ENCODE measurements around the gene ZNF223. TPM values are rescaled to one million over a fixed set of nuclear protein-coding genes. Genes with fewer than 3 reads are reported as not detected.

ZNF223 gene
- total RNA-seq, 1 donor from 2014 or later, result not detected

DNA sequence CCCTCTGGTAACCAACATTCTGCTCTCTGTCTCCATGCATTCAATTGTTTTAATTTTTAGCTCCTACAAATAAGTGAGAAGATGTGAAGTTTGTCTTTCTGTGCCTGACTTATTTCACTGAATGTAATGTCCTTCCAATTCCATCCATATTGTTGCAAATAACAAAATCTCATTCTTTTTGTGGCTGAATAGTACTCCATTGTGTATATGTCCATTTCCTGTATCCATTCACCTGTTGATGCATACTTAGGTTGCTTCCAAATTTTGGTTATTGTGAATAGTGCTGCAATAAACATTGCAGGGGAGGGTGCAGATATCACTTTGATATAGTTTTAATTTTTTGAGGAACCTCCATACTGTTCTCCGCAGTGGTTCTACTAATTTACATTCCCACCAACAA lies 17.6 kb downstream of the ZNF223 start:
- intact Hi-C loops (cut with micrococcal nuclease), result no loop called here

DNA sequence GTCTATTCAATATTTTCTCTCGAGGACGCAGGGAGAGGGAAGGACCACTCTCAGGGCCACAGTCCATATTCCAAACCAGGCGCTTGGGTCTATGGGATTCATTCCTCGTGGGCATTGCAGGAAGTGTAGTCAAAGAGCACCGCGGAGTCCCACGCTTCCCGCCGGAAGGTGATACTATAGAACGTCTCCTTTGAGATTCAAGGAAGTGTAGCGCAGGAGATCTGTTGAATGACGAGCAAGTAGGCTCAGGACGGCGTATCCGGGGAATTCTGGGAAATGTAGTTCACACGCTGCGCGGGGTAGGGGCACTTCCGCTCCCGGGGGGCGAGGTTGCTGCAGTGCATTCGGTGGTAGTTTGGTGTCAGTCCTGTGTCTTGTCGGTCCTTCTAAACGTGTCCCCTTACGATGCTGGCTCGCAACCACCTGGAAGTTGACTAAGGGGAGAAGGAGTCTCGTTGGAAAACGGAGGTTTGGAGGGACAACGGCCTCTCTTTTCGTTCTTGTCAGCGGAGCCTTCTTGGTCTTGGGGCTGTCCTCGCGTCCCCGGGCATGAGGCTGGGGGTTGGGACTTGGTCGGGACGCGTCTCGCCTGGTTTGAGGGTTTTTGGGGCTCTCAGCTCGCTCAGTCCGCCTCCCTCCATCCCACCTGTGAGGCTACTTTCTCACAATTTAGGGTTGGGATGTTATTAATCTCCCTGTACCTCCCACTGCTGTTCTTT lies 20.1 kb downstream of the ZNF223 start, which contains the start of gene ZNF284:
Gene ZNF284 (plus strand): TSS at position 336 of the 719 bp plus-strand sequence. CDS start 4,231 bp downstream, outside the sequence.
- intact Hi-C loops (cut with micrococcal nuclease), result loop anchor here (1.0 to 5.0 kb wide), 10 partner anchors 22 to 245 kb away; partner anchors contain the start of genes ZNF222, ZNF224, ZNF226 and ZNF227

DNA sequence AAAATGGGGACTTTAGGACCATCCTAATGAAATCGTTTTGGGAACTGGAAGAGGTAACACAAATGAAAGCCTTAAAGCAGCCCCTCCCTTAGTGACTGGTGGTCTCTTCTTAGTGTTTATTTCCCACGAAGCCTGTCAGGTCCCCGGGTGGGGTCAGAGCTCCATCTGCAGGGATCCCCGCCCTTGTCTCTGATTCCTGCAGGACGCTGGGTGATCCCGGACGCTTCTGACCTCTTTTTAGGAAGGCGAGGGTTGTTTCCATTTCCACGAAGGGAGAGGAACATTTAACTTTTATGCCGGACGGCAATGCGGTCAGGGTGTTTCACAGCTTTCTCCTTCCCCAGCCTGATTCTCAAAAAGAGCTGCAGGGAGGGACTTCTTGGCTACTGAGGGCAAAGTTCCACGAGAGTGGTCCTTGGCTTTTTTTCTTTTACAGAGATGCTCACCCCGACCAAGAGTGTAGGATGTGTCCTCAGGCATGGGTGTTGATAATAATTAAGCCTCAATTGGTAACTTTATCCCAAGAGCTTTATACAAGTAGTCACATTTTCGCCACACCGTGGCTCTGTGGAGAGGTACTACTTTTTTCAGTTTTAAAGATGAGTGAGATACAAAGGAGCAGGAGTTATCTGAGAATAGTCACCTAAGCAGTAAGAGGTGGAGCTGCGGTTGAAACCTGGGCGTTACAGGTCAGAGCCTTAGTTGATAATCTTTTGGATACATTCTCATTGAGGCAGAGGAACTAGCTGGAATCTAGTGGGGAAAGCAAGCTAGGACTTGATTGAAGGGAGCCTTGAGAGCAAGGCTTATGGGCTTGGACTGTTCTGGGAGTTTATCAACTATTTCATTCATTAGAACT lies 20.9 kb downstream of the ZNF223 start:
- intact Hi-C loops (cut with micrococcal nuclease), result loop anchor here (1.0 to 5.0 kb wide), 10 partner anchors 22 to 245 kb away; partner anchors contain the start of genes ZNF222, ZNF224, ZNF226 and ZNF227

DNA sequence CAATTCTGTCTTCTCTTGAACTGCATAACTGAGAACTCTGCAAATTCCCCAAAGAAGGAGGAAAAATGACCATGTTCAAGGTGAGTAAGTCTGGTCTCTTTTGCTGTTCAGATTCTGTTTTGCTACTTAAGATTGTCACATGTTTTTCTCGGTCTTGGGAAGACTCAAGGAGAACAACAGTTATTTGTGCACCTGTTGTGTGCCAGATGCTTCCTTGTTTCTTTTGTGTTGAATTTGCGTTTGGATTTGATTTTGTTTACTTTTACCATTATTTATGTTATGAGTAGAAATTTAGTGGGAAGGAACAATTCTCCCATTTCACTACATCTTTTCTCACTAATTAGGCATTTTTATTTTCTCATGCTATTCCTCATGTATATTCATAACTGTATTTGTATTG lies 24.5 kb downstream of the ZNF223 start:
- intact Hi-C loops (cut with micrococcal nuclease), result no loop called here

DNA sequence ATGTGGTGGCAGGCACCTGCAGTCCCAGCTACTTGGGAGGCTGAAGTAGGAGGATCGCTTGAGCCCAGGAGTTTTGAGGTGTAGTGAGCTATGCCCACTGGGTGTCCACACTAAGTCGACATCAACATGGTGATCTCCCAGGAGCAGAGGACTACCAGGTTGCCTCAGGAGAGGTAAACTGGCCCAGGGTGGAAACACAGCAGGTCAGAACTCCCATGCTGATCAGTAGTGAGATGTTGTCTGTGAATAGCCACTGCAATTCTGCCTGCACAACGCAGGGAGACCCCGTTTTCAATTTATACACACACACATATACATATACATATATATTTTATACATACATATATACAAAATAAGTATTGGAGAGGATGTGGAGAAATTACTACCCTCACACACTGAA lies 40.3 kb downstream of the ZNF223 start:
- intact Hi-C loops (cut with micrococcal nuclease), result no loop called here

DNA sequence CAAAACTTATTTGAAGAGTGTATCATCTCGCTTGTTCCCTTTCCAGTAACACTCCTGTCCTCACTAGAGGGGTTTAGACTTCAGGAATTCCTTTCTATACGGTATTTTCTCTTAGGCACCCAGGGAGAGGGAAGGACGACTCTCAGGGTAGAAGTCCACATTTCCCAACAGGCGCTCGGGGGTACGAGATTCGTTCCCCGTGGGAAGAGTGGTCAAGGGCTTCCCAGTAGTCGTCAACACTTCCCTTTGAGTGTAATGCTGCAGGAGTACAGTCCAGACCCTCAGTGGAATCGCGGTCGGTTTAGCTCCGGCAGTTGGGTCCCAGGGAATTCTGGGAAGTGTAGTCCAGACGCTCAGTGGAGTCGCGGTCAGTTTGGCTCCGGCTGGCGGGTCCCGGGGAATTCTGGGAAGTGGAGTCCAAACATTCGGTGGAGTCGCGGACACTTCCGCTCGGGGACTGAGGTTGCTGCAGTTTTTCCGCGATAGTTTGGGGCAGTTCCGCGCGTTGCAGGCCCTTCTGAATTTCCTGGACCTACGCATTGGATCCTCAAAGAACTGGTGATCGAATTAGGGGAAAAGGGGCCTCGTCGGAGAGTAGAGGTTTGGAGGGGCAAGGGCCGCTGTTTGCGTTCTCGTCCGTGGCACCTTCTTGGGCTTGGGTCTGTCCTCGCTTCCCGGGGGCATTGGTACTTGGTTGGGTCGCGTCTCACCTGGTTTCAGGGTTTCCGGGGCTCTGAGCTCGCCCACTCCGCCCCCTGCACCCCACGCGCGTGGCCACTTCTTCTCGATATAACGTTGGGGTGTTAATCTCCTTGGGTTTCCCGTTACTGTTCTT lies 42.3 kb downstream of the ZNF223 start, which contains the start of gene ZNF224:
Gene ZNF224 (plus strand): TSS at position 431 of the 835 bp plus-strand sequence. CDS start 3,513 bp downstream, outside the sequence.
- intact Hi-C loops (cut with micrococcal nuclease), result loop anchor here (1.0 to 2.0 kb wide), 10 partner anchors 22 to 406 kb away; partner anchors contain the start of genes ZNF155, ZNF180, ZNF222 and ZNF230

DNA sequence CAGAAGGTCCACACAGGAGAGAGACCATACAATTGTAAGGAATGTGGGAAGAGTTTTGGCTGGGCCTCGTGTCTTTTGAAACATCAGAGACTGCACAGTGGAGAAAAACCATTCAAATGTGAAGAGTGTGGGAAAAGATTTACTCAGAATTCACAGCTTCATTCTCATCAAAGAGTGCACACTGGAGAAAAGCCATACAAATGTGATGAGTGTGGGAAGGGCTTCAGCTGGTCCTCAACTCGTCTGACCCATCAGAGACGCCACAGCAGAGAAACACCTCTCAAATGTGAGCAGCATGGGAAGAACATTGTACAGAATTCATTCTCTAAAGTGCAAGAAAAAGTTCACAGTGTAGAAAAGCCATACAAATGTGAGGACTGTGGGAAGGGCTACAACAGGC lies 55.9 kb downstream of the ZNF223 start:
- intact Hi-C loops (cut with micrococcal nuclease), result no loop called here

DNA sequence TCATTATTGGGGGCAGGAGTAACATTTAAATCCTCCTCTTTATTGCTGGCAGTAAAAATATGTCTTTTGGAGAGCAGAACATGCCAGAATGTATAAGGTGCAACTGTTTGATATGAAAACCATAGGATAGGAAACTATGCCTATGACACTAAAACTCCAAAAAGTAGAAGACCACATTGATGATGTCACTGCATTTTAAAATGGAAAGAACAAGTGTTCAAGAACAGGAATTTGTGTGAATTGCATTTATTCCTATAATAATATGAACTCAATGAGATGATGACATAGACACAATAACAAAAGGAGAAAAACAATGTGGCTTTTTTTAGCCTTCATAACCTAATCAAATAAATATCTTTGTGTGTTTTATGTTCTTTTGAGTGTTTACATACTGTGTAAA lies 57.6 kb downstream of the ZNF223 start:
- intact Hi-C loops (cut with micrococcal nuclease), result no loop called here

DNA sequence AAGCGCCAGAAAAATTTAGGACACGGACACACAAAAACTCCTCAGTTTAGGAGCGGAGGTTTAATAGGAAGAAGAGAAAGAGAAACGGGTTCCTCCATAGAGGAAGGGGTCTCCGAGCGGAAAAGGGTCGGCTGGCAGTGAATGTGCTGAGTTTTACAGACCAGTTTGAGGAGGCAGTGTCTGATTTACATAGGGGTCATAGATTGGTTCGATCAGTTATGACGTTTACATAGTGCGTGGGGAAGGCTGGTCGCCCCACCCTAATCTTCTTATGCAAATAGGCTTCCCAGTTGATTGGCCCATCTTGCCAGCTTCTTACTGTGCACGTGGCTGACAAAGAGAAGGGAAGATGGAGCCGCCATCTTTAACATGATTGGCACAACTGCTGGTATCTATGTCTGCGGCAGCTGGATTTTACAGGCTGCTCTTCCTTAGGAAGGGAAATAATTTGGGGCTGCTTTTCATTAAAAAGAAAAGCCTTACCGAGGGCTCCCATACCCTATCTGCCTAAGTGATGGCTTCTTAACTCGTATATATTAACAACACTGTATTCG lies 60.2 kb downstream of the ZNF223 start:
- intact Hi-C loops (cut with micrococcal nuclease), result loop anchor here (1.0 to 5.0 kb wide), 3 partner anchors 40 to 177 kb away; partner anchors contain the start of genes ZNF155, ZNF284 and ZNF45

DNA sequence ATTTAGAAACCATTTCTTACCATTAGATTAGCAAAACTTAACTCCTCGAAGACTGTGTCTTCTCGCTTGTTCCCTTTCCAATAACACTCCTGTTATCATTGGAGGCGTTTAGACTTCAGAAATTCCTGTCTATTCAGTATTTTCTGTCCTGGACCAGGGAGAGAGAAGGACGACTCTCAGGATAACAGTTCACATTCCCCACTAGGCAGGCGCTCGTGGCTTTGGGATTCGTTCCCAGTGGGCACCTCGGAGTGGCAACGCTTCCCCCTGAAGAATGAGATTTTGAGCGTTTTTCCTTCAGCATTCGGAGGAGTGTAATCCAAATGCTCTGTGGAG lies 60.9 kb downstream of the ZNF223 start:
- intact Hi-C loops (cut with micrococcal nuclease), result loop anchor here (1.0 to 5.0 kb wide), 12 partner anchors 17 to 388 kb away; partner anchors contain the start of genes SMG9, ZNF155, ZNF180 and ZNF222

DNA sequence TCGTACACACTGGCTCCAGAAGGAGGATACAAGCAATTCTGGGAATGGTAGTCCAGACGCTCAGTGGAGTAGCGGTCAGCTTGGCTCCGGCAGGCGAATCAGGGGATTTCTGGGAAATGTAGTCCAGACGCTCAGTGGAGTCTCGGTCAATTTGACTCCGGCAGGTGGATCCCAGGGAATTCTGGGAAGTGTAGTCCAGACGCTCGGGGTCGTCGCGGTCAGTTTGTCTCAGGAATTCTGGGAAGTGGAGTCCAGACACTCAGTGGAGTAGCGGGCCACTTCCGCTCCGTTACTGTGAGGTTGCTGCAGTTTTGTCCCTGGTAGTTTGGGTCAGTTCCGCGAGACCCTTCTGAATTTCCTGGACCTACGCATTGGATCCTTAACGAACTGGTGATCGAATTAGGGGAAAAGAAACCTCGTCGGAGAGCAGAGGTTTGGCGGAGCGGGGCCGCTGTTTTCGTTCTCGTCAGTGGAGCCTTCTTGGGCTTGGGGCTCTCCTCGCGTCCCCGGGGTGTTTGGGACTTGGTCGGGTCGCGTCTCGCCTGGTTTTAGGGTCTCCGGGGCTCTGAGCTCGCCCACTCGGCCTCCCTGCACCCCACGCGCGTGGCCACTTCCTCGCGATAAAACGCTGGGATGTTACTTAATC lies 61.4 kb downstream of the ZNF223 start, which contains the start of gene ZNF225:
Gene ZNF225 (plus strand): TSS at position 262 of the 646 bp plus-strand sequence. CDS start 2,429 bp downstream, outside the sequence.
- intact Hi-C loops (cut with micrococcal nuclease), result loop anchor here (1.0 to 5.0 kb wide), 11 partner anchors 18 to 387 kb away; partner anchors contain the start of genes SMG9, ZNF155, ZNF180 and ZNF222

DNA sequence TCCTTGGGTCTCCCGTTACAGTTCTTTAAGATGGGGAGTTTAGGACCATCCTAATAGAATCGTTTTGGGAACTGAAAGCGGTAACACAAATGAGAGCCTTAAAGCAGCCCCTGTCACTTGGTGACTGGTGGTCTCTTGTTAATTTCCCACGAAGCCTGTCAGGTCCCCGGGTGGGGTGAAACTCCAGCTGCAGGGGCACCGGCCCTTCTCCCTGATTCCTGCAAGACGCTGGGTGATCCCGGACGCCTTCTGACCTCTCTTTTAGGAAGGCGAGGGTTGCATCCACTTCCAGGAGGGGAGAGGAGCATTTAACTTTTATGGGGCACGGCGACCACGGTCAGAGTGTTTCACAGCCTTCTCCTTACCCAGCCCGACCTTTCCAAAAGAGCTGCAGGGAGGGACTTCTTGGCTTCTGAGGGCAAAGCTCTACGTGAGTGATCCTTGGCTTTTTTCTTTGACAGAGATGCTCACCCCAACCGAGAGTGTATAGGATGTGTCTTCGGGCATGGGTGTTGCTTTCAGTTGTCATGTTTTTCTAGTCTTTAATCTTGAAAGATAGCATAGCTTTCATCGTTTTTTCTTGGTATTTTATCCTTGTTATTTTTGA lies 62.1 kb downstream of the ZNF223 start:
- intact Hi-C loops (cut with micrococcal nuclease), result loop anchor here (1.0 to 5.0 kb wide), 11 partner anchors 19 to 386 kb away; partner anchors contain the start of genes SMG9, ZNF155, ZNF180 and ZNF222

Other genes with a start within 250 kb of the ZNF223 start
- 0.54 and 0.71 TPM in 2 replicates for gene LYPD5, start 249.6 kb upstream of the ZNF223 start, total RNA-seq
- gene ZNF283, start 224.7 kb upstream of the ZNF223 start, total RNA-seq, result 5.8 and 7.0 TPM in 2 replicates
- 0.61 and 1.4 TPM in 2 replicates for gene ZNF404, start 168.1 kb upstream of the ZNF223 start, total RNA-seq
- 17.9 and 19.9 TPM in 2 replicates for gene ZNF45, start 116.8 kb upstream of the ZNF223 start, total RNA-seq
- gene ZNF221, start 100.8 kb upstream of the ZNF223 start, total RNA-seq, result 0.61 and 0.76 TPM in 2 replicates
- gene ZNF155, start 67.8 kb upstream of the ZNF223 start, total RNA-seq, result 5.8 and 7.8 TPM in 2 replicates
- 5.6 and 6.2 TPM in 2 replicates for gene ZNF230, start 49.1 kb upstream of the ZNF223 start, total RNA-seq
- gene ZNF222, start 26.7 kb upstream of the ZNF223 start, total RNA-seq, result 2.2 and 3.7 TPM in 2 replicates
- gene ZNF284, start 20.1 kb downstream of the ZNF223 start, total RNA-seq, result 2.0 and 2.2 TPM in 2 replicates
- gene ZNF224, start 42.3 kb downstream of the ZNF223 start, total RNA-seq, result 34.9 and 36.2 TPM in 2 replicates
- gene ZNF225, start 61.4 kb downstream of the ZNF223 start, total RNA-seq, result 4.6 and 5.2 TPM in 2 replicates
- 11.7 and 13.2 TPM in 2 replicates for gene ZNF234, start 89.5 kb downstream of the ZNF223 start, total RNA-seq
- gene ZNF226, start 113.1 kb downstream of the ZNF223 start, total RNA-seq, result 20.0 and 20.6 TPM in 2 replicates
- 30.3 and 30.4 TPM in 2 replicates for gene ZNF227, start 160.5 kb downstream of the ZNF223 start, total RNA-seq
- gene ZNF233, start 207.8 kb downstream of the ZNF223 start, total RNA-seq, result 0.37 and 0.59 TPM in 2 replicates